IMR-90 (cell line): ENCODE data around the gene RFXANK. TPM values are rescaled to one million over a fixed set of nuclear protein-coding genes. Genes with fewer than 3 reads are reported as not detected.

Source experiments
- ATAC-seq: fragments of 200-7000 bp; cut with Tn5 transposase; 2 replicates; pipeline ENCODE4 v1.9.1; 2020; ENCODE audit warnings: low read depth, mild to moderate bottlenecking, moderate library complexity
- BruUV-seq: library from RNA; stranded (reverse); fragments of 400-500 nt; replicated peaks from 2 replicates; lab custom pipeline; 2021; lab: Mats Ljungman, UMichigan
- CTCF ChIA-PET: fragments of 300-600 bp; formaldehyde crosslinking; extraction: SDS; loops from one replicate; lab custom pipeline; 2021; ENCODE audit warnings: antibody characterized with exemption; lab: Yijun Ruan, JAX
- POLR2A ChIA-PET: fragments of 300-600 bp; sonication (Branson Sonifier 250); formaldehyde crosslinking; loops from one replicate; lab custom pipeline; 2022; ENCODE audit warnings: antibody characterized with exemption; ENCODE audit not compliant: unreplicated experiment; lab: Charles Lee
- DNase-seq: peaks from one replicate; pipeline ENCODE4 v3.0.0; 2013
- H2AFZ ChIP-seq: replicated peaks from 2 replicates; pipeline ENCODE3; 2013; ENCODE audit warnings: low read length, mild to moderate bottlenecking; ENCODE audit not compliant: poor library complexity
- H2AK5ac ChIP-seq: 2 replicates; pipeline ENCODE4 v1.6.1; 2013; ENCODE audit warnings: low read depth, low read length, inconsistent platforms
- H2AK9ac ChIP-seq: replicated peaks from 2 replicates; pipeline ENCODE3; 2013; ENCODE audit warnings: mild to moderate bottlenecking, low read depth, low read length, moderate library complexity; ENCODE audit not compliant: poor library complexity
- H2BK120ac ChIP-seq: 2 replicates; pipeline ENCODE4 v1.6.1; 2013; ENCODE audit warnings: low read depth, low read length, inconsistent platforms
- H2BK15ac ChIP-seq: 3 replicates; pipeline ENCODE4 v1.6.1; 2013; ENCODE audit warnings: low read depth, low read length, inconsistent platforms
- H2BK20ac ChIP-seq: 2 replicates; pipeline ENCODE4 v1.6.1; 2013; ENCODE audit warnings: low read depth, mild to moderate bottlenecking, inconsistent platforms, low read length, moderate library complexity
- H2BK5ac ChIP-seq: 2 replicates; pipeline ENCODE4 v1.6.1; 2013; ENCODE audit warnings: mild to moderate bottlenecking, low read depth, low read length, inconsistent platforms; ENCODE audit not compliant: poor library complexity, severe bottlenecking
- H3K14ac ChIP-seq: replicated peaks from 2 replicates; pipeline ENCODE4 v1.6.1; 2013; ENCODE audit warnings: low read depth, low read length, inconsistent platforms
- H3K18ac ChIP-seq: 2 replicates; pipeline ENCODE4 v1.6.1; 2013; ENCODE audit warnings: low read depth, low read length, control low read depth
- H3K23ac ChIP-seq: 2 replicates; pipeline ENCODE4 v1.6.1; 2013; ENCODE audit warnings: low read depth, low read length, inconsistent platforms
- H3K27ac ChIP-seq: 2 replicates; pipeline ENCODE4 v1.5.1; 2013; ENCODE audit warnings: mild to moderate bottlenecking, control low read depth, low read length; ENCODE audit not compliant: insufficient read depth
- H3K27me3 ChIP-seq: 2 replicates; pipeline ENCODE4 v1.6.1; 2013; ENCODE audit warnings: low read length; ENCODE audit not compliant: control insufficient read depth, insufficient read depth
- H3K36me3 ChIP-seq: 2 replicates; pipeline ENCODE4 v1.6.1; 2013; ENCODE audit warnings: low read length, mixed read lengths; ENCODE audit not compliant: control insufficient read depth, insufficient read depth
- H3K4ac ChIP-seq: 2 replicates; pipeline ENCODE4 v1.6.1; 2013; ENCODE audit warnings: low read depth, low read length, inconsistent platforms
- H3K4me1 ChIP-seq: 2 replicates; pipeline ENCODE4 v1.6.1; 2013; ENCODE audit warnings: low read length, mixed read lengths; ENCODE audit not compliant: control insufficient read depth, insufficient read depth
- H3K4me2 ChIP-seq: 2 replicates; pipeline ENCODE4 v1.6.1; 2013; ENCODE audit warnings: low read depth, mild to moderate bottlenecking, control low read depth, low read length, moderate library complexity
- H3K4me3 ChIP-seq: 2 replicates; pipeline ENCODE4 v1.5.1; 2013; ENCODE audit warnings: low read depth, mild to moderate bottlenecking, control low read depth, low read length, moderate library complexity; ENCODE audit not compliant: insufficient read depth
- H3K56ac ChIP-seq: 2 replicates; pipeline ENCODE4 v1.6.1; 2013; ENCODE audit warnings: low read length, inconsistent platforms; ENCODE audit not compliant: insufficient read depth; ENCODE audit errors: extremely low read depth
- H3K79me1 ChIP-seq, 2 experiments: 2 replicates each; pipeline ENCODE4 v1.6.1; 2013; ENCODE audit warnings: low read length in 2 of 2, inconsistent platforms in 1 of 2, low read depth in 1 of 2
- H3K9ac ChIP-seq: 2 replicates; pipeline ENCODE4 v1.6.1; 2013; ENCODE audit warnings: low read depth, low read length, control low read depth
- H3K9me1 ChIP-seq: 2 replicates; pipeline ENCODE4 v1.6.1; 2013; ENCODE audit warnings: low read length, inconsistent platforms; ENCODE audit not compliant: insufficient read depth
- H3K9me3 ChIP-seq: 2 replicates; pipeline ENCODE4 v1.6.1; 2013; ENCODE audit warnings: low read length; ENCODE audit not compliant: control insufficient read depth, insufficient read depth
- H4K20me1 ChIP-seq: 2 replicates; pipeline ENCODE4 v1.6.1; 2013; ENCODE audit warnings: low read length, inconsistent platforms; ENCODE audit not compliant: insufficient read depth
- H4K5ac ChIP-seq: 2 replicates; pipeline ENCODE4 v1.6.1; 2013; ENCODE audit warnings: mild to moderate bottlenecking, low read depth, low read length, control low read depth
- H4K8ac ChIP-seq, 2 experiments: 2 replicates each; pipeline ENCODE4 v1.6.1; 2013; ENCODE audit warnings: low read depth in 2 of 2, low read length in 2 of 2, control low read depth in 1 of 2, inconsistent platforms in 1 of 2
- H4K91ac ChIP-seq: 2 replicates; pipeline ENCODE4 v1.6.1; 2013; ENCODE audit warnings: low read depth, low read length, inconsistent platforms; ENCODE audit not compliant: insufficient read depth
- BHLHE40 ChIP-seq: fragments of 150-350 bp; IDR thresholded peaks from 2 replicates; pipeline ENCODE4 v1.6.1; 2016; ENCODE audit warnings: mild to moderate bottlenecking, low read depth, low read length
- CHD1 ChIP-seq: IDR thresholded peaks from 2 replicates; pipeline ENCODE4 v1.6.1; 2012; ENCODE audit warnings: low read depth, low read length, improper control_type of control experiment
- CTCF ChIP-seq: conservative IDR thresholded peaks from 2 replicates; pipeline ENCODE4 v1.5.1; 2012; ENCODE audit warnings: mild to moderate bottlenecking, low read depth, low read length, improper control_type of control experiment
- FOS ChIP-seq: fragments of 150-350 bp; IDR thresholded peaks from 2 replicates; pipeline ENCODE4 v1.6.1; 2016; ENCODE audit warnings: low read depth, low read length
- MAFK ChIP-seq: IDR thresholded peaks from 2 replicates; pipeline ENCODE4 v1.6.1; 2012; ENCODE audit warnings: low read depth, low read length, improper control_type of control experiment
- MAZ ChIP-seq: IDR thresholded peaks from 2 replicates; pipeline ENCODE4 v1.6.1; 2012; ENCODE audit warnings: low read depth, mild to moderate bottlenecking, low read length, improper control_type of control experiment, moderate library complexity, borderline replicate concordance
- POLR2A ChIP-seq: IDR thresholded peaks from 2 replicates; pipeline ENCODE4 v1.6.1; 2012; ENCODE audit warnings: mild to moderate bottlenecking, low read depth, low read length
- RAD21 ChIP-seq: IDR thresholded peaks from 2 replicates; pipeline ENCODE4 v1.6.1; 2012; ENCODE audit warnings: low read length, improper control_type of control experiment
- RCOR1 ChIP-seq: IDR thresholded peaks from 2 replicates; pipeline ENCODE4 v1.6.1; 2012; ENCODE audit warnings: mild to moderate bottlenecking, low read length, improper control_type of control experiment; ENCODE audit not compliant: insufficient replicate concordance
- RFX5 ChIP-seq: IDR thresholded peaks from 2 replicates; pipeline ENCODE4 v1.8.0; 2012; ENCODE audit warnings: low read depth, mild to moderate bottlenecking, low read length, moderate library complexity
- SMC3 ChIP-seq: fragments of 150-350 bp; IDR thresholded peaks from 2 replicates; pipeline ENCODE4 v1.6.1; 2016; ENCODE audit warnings: low read depth, mild to moderate bottlenecking, antibody characterized with exemption, low read length, moderate library complexity
- WGBS, 2 experiments: methylation state at CpG; one replicate each; pipeline versions ENCODE4 v1.1.5 to v1.1.7; 2013; ENCODE audit warnings: missing lambda C conversion rate in 2 of 2; ENCODE audit not compliant: insufficient read length in 1 of 2; ENCODE audit errors: extremely low coverage in 2 of 2; 5-methylcytosine and 5-hydroxymethylcytosine counted together
- dilution Hi-C: fragments of 300-500 bp; cut with HindIII; formaldehyde crosslinking; loops from one replicate; pipeline ENCODE4 v1.14.3; 2018; ENCODE audit warnings: low sequenced_read_pairs; ENCODE audit not compliant: unreplicated experiment
- in situ Hi-C: fragments of 300-500 bp; cut with MboI; formaldehyde crosslinking; loops from 3 replicates; pipeline ENCODE4 v1.14.3; 2019; ENCODE audit warnings: low sequenced_read_pairs, inconsistent platforms, mixed read lengths
- intact Hi-C: fragments of 100-400 bp; cut with micrococcal nuclease; formaldehyde crosslinking; loops from 2 replicates; pipeline ENCODE4 v1.10.0; 2022
- polyA plus RNA-seq, 3 experiments: library from polyadenylated mRNA; depleted of rRNA; stranded (reverse); fragments of >200 nt; gene quantifications; 2 replicates each; pipeline ENCODE4 v1.2.3, GENCODE V29; 2012; ENCODE audit warnings: low replicate concordance in 1 of 3
- total RNA-seq: library from RNA; depleted of rRNA; stranded (reverse); fragments of >200 nt; gene quantifications from 2 replicates; pipeline ENCODE4 v1.2.3, GENCODE V29; 2012
- TF ChIP-seq, protein P1 (sequence below): fragments of 150-350 bp; IDR thresholded peaks from 2 replicates; pipeline ENCODE4 v1.6.1; 2017; ENCODE audit warnings: mild to moderate bottlenecking, antibody characterized with exemption, low read length, low read depth
- TF ChIP-seq, protein P2 (sequence below): fragments of 150-350 bp; IDR thresholded peaks from 2 replicates; pipeline ENCODE4 v1.6.1; 2016; ENCODE audit warnings: low read depth, mild to moderate bottlenecking, low read length, moderate library complexity, borderline replicate concordance

Gene RFXANK
- total and polyA plus RNA-seq, 2 of the 4 experiments (the other 2 are of a cell fraction), result 68.3 to 97.8 TPM

DNA sequence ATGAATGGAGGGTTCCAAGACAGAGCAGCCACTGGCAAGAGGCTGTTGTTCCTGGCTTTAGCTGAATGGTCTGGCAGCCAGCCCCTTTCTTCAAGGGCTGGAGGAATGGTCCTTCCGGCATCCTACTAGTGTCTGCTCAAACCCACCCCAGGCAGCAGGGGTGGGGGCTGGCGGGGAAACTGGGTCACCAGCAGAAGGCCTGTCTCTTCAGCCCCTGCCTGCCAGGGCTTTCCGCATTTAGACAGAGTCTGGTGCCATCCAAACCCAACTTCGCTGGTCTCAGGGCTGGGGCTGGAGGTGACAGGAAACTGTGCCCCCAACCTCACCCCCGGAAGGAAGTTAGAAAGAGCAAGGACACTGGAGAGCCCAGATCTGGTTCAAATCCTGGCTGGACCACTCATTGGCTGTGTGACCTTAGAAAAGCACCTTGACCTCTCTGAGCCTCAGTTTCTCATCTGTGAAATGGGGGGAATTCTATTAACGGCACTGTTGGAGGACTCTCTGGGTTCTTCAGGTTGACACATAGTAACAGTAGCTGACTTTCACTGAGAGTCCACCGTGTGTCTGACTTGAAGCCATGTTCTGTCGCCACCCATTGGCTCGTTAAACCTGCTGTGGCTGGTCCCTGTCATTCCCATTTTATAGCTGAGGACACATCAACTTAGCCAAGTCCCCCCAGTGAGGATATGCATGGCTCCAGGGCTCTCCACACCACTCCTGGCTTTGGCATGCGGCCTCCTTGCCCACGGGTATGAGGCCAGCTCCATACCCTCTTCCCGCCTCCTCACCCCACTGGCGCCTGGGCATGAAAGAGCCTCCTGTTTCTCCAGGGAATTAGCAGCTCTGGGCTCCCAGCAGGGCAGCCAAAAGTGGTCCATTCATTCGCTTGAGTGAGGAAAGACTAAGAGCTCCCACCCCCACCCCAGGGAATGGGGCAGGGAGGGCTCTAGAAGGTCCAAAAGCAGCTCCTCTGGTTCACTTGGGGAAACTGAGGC lies 13.7 kb downstream of the RFXANK start:
- H4K5ac ChIP-seq, result no peak overlapping the region
- no peak overlapping the region for H3K23ac ChIP-seq
- H3K4me3 ChIP-seq, result no peak overlapping the region
- ATAC-seq (no peak), DNase-seq (no peak)
- no peak overlapping the region for H3K4me2 ChIP-seq
- peaks cover 10% of the 10 kb centered on the region; the same call in 1 of the 2 replicates for H3K36me3 ChIP-seq
- no peak overlapping the region for H3K18ac ChIP-seq
- peaks cover 10% of the 10 kb centered on the region; the same call in 1 of the 2 replicates for H3K27me3 ChIP-seq
- H4K91ac ChIP-seq, result no peak overlapping the region
- no peak overlapping the region for H2BK20ac ChIP-seq
- 0 out of 2 replicates have a peak, but pooled peaks cover 5% of the 10 kb centered on the region for H3K9me1 ChIP-seq
- H3K56ac ChIP-seq, result no peak overlapping the region
- no peak overlapping the region for H2BK120ac ChIP-seq
- no peaks in the 10 kb centered on the region for H3K9me3 ChIP-seq
- CTCF ChIA-PET, result no interaction called here
- H4K20me1 ChIP-seq, result no peaks in the 10 kb centered on the region
- dilution Hi-C loops, result no loop called here
- no peak overlapping the region for H3K9ac ChIP-seq
- no peak overlapping the region for H3K4ac ChIP-seq
- no peak overlapping the region for H4K8ac ChIP-seq
- H2AK9ac ChIP-seq, result no peak overlapping the region
- H3K27ac ChIP-seq, result no peak overlapping the region
- intact Hi-C loops, result no loop called here
- peaks cover 3% of the 10 kb centered on the region; the same call in 1 of the 2 replicates for H3K4me1 ChIP-seq
- H2BK5ac ChIP-seq, result no peak overlapping the region
- H2AFZ ChIP-seq, result no peak overlapping the region
- POLR2A ChIA-PET, result interaction anchor here (0.6 kb wide), 1 partner anchor 185 kb away, joined by 3 read pairs; no protein-coding TSS in a partner anchor
- peaks cover 5 to 19% of the 10 kb centered on the region in 2 experiments for H3K79me1 ChIP-seq
- no TSS peak for BruUV-seq
- in situ Hi-C loops, result no loop called here
- H3K14ac ChIP-seq, result no peak overlapping the region
- H2AK5ac ChIP-seq, result no peak overlapping the region
- WGBS, 2 experiments, result 35% methylated on average over 4 of the region's 14 CpGs; no CpG with 5 or more reads in 1 of the 2 experiments
- no peak overlapping the region for H2BK15ac ChIP-seq
- TF ChIP-seq SMC3, result no peak
- TF ChIP-seq RCOR1, result no peak
- no peak for TF ChIP-seq FOS
- TF ChIP-seq, protein P1, sequence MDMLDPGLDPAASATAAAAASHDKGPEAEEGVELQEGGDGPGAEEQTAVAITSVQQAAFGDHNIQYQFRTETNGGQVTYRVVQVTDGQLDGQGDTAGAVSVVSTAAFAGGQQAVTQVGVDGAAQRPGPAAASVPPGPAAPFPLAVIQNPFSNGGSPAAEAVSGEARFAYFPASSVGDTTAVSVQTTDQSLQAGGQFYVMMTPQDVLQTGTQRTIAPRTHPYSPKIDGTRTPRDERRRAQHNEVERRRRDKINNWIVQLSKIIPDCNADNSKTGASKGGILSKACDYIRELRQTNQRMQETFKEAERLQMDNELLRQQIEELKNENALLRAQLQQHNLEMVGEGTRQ, result no peak
- no peak for TF ChIP-seq RAD21
- TF ChIP-seq MAFK, result no peak
- no peak for TF ChIP-seq POLR2A
- TF ChIP-seq CTCF, result no peak
- no peak for TF ChIP-seq RFX5
- no peak for TF ChIP-seq BHLHE40
- TF ChIP-seq, protein P2, sequence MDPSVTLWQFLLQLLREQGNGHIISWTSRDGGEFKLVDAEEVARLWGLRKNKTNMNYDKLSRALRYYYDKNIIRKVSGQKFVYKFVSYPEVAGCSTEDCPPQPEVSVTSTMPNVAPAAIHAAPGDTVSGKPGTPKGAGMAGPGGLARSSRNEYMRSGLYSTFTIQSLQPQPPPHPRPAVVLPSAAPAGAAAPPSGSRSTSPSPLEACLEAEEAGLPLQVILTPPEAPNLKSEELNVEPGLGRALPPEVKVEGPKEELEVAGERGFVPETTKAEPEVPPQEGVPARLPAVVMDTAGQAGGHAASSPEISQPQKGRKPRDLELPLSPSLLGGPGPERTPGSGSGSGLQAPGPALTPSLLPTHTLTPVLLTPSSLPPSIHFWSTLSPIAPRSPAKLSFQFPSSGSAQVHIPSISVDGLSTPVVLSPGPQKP, result no peak
- no peak for TF ChIP-seq CHD1
- TF ChIP-seq MAZ, result no peak
